Loucy (cell line): ENCODE data around the gene PFKL.

Experiments
- EZH2phosphoT487 ChIP-seq: fragments of 200-600 bp; IDR thresholded peaks from 2 replicates; pipeline ENCODE4 v1.6.1; 2018; ENCODE audit warnings: antibody characterized with exemption, mild to moderate bottlenecking, moderate library complexity, borderline replicate concordance
- TF ChIP-seq, protein P1 (sequence below): fragments of 200-600 bp; sonication (generic); conservative IDR thresholded peaks from 2 replicates; pipeline ENCODE4 v1.5.1; 2014; ENCODE audit warnings: mild to moderate bottlenecking, antibody characterized with exemption, low read length

DNA sequence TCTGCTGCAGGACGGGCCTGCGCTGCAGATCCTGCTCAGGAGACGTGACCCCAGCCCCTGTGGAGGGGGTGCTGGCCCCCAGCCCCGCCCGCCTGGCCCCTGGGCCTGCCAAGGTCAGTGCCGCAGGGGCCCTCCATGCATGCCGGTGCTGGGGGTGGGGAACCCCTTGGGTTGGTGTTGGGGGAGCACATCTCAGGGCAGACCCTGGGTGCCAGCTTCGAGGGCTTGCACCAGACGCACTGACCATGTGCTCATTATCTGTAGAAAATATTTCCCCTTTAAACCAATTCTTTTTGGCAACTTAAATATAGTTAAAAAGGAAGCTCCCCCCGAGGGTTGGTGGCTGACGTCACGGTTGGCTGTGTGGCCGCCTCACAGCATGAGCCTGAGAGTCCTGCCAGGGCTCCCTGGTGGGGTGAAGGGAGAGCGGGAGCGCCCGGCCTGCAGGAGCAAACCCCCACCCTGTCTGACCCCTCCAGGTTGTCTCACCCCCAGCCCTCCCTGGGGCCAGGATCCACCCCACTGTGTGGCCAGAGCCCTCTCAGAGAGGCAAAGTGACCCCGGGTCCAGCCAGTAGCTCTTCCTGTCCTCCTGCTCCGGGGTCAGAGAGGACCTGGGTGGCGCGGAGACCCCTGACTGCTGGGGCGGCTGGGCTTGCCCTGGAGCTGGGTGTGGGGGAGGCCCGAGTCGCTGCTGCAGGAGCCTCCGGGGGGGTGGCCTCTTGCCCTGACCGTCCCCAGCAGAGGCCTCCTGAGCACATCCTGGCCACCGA, 5.3 kb upstream of the PFKL start:
- TF ChIP-seq, protein P1, sequence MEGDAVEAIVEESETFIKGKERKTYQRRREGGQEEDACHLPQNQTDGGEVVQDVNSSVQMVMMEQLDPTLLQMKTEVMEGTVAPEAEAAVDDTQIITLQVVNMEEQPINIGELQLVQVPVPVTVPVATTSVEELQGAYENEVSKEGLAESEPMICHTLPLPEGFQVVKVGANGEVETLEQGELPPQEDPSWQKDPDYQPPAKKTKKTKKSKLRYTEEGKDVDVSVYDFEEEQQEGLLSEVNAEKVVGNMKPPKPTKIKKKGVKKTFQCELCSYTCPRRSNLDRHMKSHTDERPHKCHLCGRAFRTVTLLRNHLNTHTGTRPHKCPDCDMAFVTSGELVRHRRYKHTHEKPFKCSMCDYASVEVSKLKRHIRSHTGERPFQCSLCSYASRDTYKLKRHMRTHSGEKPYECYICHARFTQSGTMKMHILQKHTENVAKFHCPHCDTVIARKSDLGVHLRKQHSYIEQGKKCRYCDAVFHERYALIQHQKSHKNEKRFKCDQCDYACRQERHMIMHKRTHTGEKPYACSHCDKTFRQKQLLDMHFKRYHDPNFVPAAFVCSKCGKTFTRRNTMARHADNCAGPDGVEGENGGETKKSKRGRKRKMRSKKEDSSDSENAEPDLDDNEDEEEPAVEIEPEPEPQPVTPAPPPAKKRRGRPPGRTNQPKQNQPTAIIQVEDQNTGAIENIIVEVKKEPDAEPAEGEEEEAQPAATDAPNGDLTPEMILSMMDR, result no peak
- no peak for TF ChIP-seq EZH2phosphoT487
